ENCODE measurements around the gene DEFB123. TPM values are rescaled to one million over a fixed set of nuclear protein-coding genes. Genes with fewer than 3 reads are reported as not detected.

The DEFB123 gene
- total and polyA plus RNA-seq, 5 donors, result not detected

DNA sequence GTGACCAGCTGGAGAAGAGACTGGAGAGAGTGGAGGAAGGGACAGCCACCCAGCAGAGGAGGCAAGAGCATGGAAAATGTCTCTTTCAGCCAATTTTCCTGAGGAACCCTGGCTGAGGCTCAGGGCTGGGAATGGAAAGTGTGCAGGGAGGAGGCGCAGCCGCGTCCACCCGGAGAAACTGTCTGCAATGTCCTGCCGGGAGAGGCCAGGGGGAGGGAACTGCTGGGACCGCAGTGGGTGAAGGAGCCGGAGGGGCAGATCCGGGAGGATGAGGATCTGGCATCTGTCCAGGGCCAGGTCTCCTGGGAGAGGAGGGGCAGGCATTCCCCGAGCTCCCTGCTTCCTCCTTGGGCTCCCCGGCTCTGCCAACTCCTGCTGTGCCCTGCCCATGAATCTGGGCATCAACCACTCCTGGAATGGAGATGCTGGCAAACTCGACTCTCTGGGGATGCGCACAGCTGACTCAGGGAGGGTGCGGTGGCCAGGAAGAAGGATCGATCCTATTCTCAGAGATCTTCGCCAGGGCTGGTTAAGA lies 56.4 kb downstream of the DEFB123 start:
- peak; percentile 88 to 95 (median 94) for DNase-seq
- ATAC-seq, result peak; percentile 93 to 97
- Histone ChIP-seq H3K9me3 (ENCODE audit: control insufficient read depth, low read length) (no peaks in the 10 kb centered on the region), H3K4me3 (ENCODE audit: low read length) (no peak overlapping the region), H3K4me1 (ENCODE audit: control insufficient read depth, insufficient read depth, low read length) (peaks cover 2% of the 10 kb centered on the region), H3K27me3 (ENCODE audit: control insufficient read depth, insufficient read depth) (no peaks in the 10 kb centered on the region), H3K27ac (ENCODE audit: low read length) (peak overlapping the region; percentile 51)
- intact Hi-C loops (cut with DNase I), result loop anchor here in 1 of 4 donors (5.0 kb wide), 1 partner anchor 35 kb away; no protein-coding TSS in a partner anchor
- 20% methylated on average over 15 of the region's 15 CpGs for WGBS

GRCh38 chr20:31497838-31498540 lies 57.6 kb downstream of the DEFB123 start:
- intact Hi-C loops (cut with DNase I), result loop anchor here in 1 of 4 donors (5.0 kb wide), 1 partner anchor 36 kb away; no protein-coding TSS in a partner anchor

More at GRCh38 chr20:31497838-31498540, 57.6 kb downstream of the DEFB123 start:
- Histone ChIP-seq H3K9me3 (ENCODE audit: control insufficient read depth, low read length) (no peaks in the 10 kb centered on the region), H3K4me1 (ENCODE audit: control insufficient read depth, insufficient read depth, low read length) (peaks cover 2% of the 10 kb centered on the region), H3K27me3 (ENCODE audit: control insufficient read depth, insufficient read depth) (no peaks in the 10 kb centered on the region), H3K27ac (ENCODE audit: low read length) (peak overlapping the region; percentile 28), H3K4me3 (ENCODE audit: low read length) (no peak overlapping the region)
- WGBS, result 32% methylated on average over 6 of the region's 6 CpGs
- DNase-seq (peak; percentile 66 to 83 (median 74)), ATAC-seq (peak in 1 of 2 donors; percentile 25)

Other genes with a start within 250 kb of the DEFB123 start
- not detected for gene DEFB115, start 183.0 kb upstream of the DEFB123 start, total RNA-seq
- gene DEFB115, start 183.0 kb upstream of the DEFB123 start, polyA plus RNA-seq, result not detected
- not detected for gene DEFB116, start 132.0 kb upstream of the DEFB123 start, total RNA-seq
- gene DEFB116, start 132.0 kb upstream of the DEFB123 start, polyA plus RNA-seq, result not detected
- gene DEFB118, start 72.0 kb upstream of the DEFB123 start, total RNA-seq, result not detected
- not detected for gene DEFB118, start 72.0 kb upstream of the DEFB123 start, polyA plus RNA-seq
- not detected for gene DEFB119, start 50.0 kb upstream of the DEFB123 start, total RNA-seq
- gene DEFB119, start 50.0 kb upstream of the DEFB123 start, polyA plus RNA-seq, result not detected
- gene DEFB121, start 34.4 kb upstream of the DEFB123 start, total RNA-seq, result not detected
- not detected for gene DEFB121, start 34.4 kb upstream of the DEFB123 start, polyA plus RNA-seq
- gene DEFB124, start 34.5 kb downstream of the DEFB123 start, total RNA-seq, result not detected
- gene DEFB124, start 34.5 kb downstream of the DEFB123 start, polyA plus RNA-seq, result not detected
- gene REM1, start 34.7 kb downstream of the DEFB123 start, total RNA-seq, result 1 to 10 TPM; 1.6 to 2.9 (median 2.5) TPM
- 2.9 TPM for gene REM1, start 34.7 kb downstream of the DEFB123 start, polyA plus RNA-seq
- gene HM13, start 73.8 kb downstream of the DEFB123 start, total RNA-seq, result 10 to 100 TPM; 40.0 to 80.2 (median 62.1) TPM
- 47.8 TPM for gene HM13, start 73.8 kb downstream of the DEFB123 start, polyA plus RNA-seq
- gene ID1, start 164.7 kb downstream of the DEFB123 start, total RNA-seq, result 100 to 1,000 TPM; 122 to 188 (median 134) TPM
- 273 TPM for gene ID1, start 164.7 kb downstream of the DEFB123 start, polyA plus RNA-seq
- 10 to 100 TPM in 1 of 4 donors, 1 to 10 TPM in 3; 3.1 to 13.2 (median 9.0) TPM for gene COX4I2, start 197.3 kb downstream of the DEFB123 start, total RNA-seq
- 29.5 TPM for gene COX4I2, start 197.3 kb downstream of the DEFB123 start, polyA plus RNA-seq